ENCODE data around the gene ADAM12.

GRCh38 chr10:126170776-126171175, 217.5 kb downstream of the ADAM12 start:
- TF ChIP-seq YY1 (IDR thresholded peaks at IDR 0.05; ENCODE audit: low read depth), result no peak
- TF ChIP-seq JUND (IDR thresholded peaks at IDR 0.05), result no peak
- no peak for TF ChIP-seq SIN3A (IDR thresholded peaks at IDR 0.05; ENCODE audit: borderline replicate concordance, low read depth, low read length)
- no peak for TF ChIP-seq RAD21 (IDR thresholded peaks at IDR 0.05; ENCODE audit: low read length)
- TF ChIP-seq CTCF (IDR thresholded peaks at IDR 0.05), result no peak
- no peak for TF ChIP-seq FOXM1 (IDR thresholded peaks at IDR 0.05; ENCODE audit: low read depth)

Measured in SK-N-SH (cell line).